Adrenal gland (tissue), 12 donors: Measurements from ENCODE around the gene CACNA1I. TPM values are rescaled to one million over a fixed set of nuclear protein-coding genes. Genes with fewer than 3 reads are reported as not detected.

Experiments
- DNase-seq, 7 donors: peaks; one replicate each; pipeline ENCODE4 v3.0.0-alpha.2; 2019 to 2020
- H3K27ac ChIP-seq, 5 donors: fragments of 200-600 bp; sonication (generic) in 4 of 5; 1 replicate in 3 of 5; 2 replicates in 2 of 5; pipeline versions ENCODE4 v1.5.1 to v1.8.0; 2016 to 2020; ENCODE audit warnings: mild to moderate bottlenecking in 1 of 5
- H3K27me3 ChIP-seq: fragments of 200-600 bp; 2 replicates; pipeline ENCODE4 v1.8.0; 2021
- H3K36me3 ChIP-seq, 2 donors: fragments of 200-600 bp; replicated peaks in 1 of 2; 1 replicate in 1 of 2; 2 replicates in 1 of 2; pipeline versions ENCODE4 v1.5.1 to v1.8.0; 2018 to 2022
- H3K4me1 ChIP-seq, 2 donors: fragments of 200-600 bp; replicated peaks in 1 of 2; 1 replicate in 1 of 2; 2 replicates in 1 of 2; pipeline versions ENCODE4 v1.5.1 to v1.8.0; 2018 to 2021
- H3K4me3 ChIP-seq, 4 donors: fragments of 200-600 bp; sonication (generic) in 3 of 4; one replicate each; pipeline ENCODE4 v1.5.1; 2016 to 2018
- H3K9me3 ChIP-seq, 3 donors: fragments of 200-600 bp; sonication (generic) in 1 of 3; replicated peaks in 1 of 3; 1 replicate in 2 of 3; 2 replicates in 1 of 3; pipeline versions ENCODE4 v1.5.1 to v1.8.0; 2016 to 2021
- POLR2A ChIP-seq, 2 donors: fragments of 450-650 bp; IDR thresholded peaks; one replicate each; pipeline ENCODE4 v1.6.1; 2017; ENCODE audit warnings: antibody characterized with exemption in 2 of 2, mild to moderate bottlenecking in 2 of 2, moderate library complexity in 1 of 2
- WGBS, 4 donors: extraction: QIAGEN DNeasy Blood & Tissue Kit in 2 of 4; methylation state at CpG; one replicate each; pipeline versions ENCODE4 v1.1.5 to v1.1.7; 2013 to 2017; 5-methylcytosine and 5-hydroxymethylcytosine counted together
- intact Hi-C, 2 donors: fragments of 100-400 bp; cut with DNase I; formaldehyde crosslinking; loops; one replicate each; pipeline versions ENCODE4 v1.14.1 to v1.15.0; 2022 to 2023
- polyA plus RNA-seq, 3 donors: library from polyadenylated mRNA; stranded (reverse); fragments of 200-250 nt in 2 of 3; fragments of 350-450 nt in 1 of 3; fragmentation: Illumina TruSeq in 1 of 3; extraction: RNeasy Lipid Tissue Mini Kit (QIAGEN cat#74804) in 1 of 3; gene quantifications; one replicate each; pipeline ENCODE4 v1.2.3, GENCODE V29; 2013 to 2014
- total RNA-seq, 9 donors: library from RNA; depleted of rRNA in 4 of 9; stranded (reverse); fragments of >200 nt in 4 of 9; fragments of 120-200 nt in 1 of 9; fragmentation: NEBNext Ultra II Directional in 1 of 9; extraction: Animal tissue kit (Norgen Biotek cat#: 25700) in 1 of 9; gene quantifications; one replicate each; pipeline versions ENCODE4 v1.1.0 to v1.2.4, GENCODE V29; 2013 to 2023
- TF ChIP-seq, protein P1 (sequence below), 6 experiments: fragments of 450-650 bp in 4 of 6; fragments of 200-600 bp in 2 of 6; sonication (generic) in 1 of 6; IDR thresholded peaks; 1 replicate in 5 of 6; 2 replicates in 1 of 6; pipeline versions ENCODE4 v1.5.1 to v1.8.0; 2016 to 2021; ENCODE audit warnings: antibody characterized with exemption in 6 of 6, mild to moderate bottlenecking in 2 of 6, moderate library complexity in 1 of 6
- donor health status: healthy with polysubstance abuse.
- donor health status: Bipolar disorder and iron deficiency.
- donor health status: DM: yes; HTN: yes; CAD: no.
- donor health status: DM: no; HTN: no; CAD: no.
- donor health status: DM: no; HTN: no; CAD: no.
- donor health status: DM: yes; HTN: yes; CAD: no.

Gene CACNA1I
- total and polyA plus RNA-seq, 12 donors = 0.06 to 20.1 (median 3.2) TPM

DNA sequence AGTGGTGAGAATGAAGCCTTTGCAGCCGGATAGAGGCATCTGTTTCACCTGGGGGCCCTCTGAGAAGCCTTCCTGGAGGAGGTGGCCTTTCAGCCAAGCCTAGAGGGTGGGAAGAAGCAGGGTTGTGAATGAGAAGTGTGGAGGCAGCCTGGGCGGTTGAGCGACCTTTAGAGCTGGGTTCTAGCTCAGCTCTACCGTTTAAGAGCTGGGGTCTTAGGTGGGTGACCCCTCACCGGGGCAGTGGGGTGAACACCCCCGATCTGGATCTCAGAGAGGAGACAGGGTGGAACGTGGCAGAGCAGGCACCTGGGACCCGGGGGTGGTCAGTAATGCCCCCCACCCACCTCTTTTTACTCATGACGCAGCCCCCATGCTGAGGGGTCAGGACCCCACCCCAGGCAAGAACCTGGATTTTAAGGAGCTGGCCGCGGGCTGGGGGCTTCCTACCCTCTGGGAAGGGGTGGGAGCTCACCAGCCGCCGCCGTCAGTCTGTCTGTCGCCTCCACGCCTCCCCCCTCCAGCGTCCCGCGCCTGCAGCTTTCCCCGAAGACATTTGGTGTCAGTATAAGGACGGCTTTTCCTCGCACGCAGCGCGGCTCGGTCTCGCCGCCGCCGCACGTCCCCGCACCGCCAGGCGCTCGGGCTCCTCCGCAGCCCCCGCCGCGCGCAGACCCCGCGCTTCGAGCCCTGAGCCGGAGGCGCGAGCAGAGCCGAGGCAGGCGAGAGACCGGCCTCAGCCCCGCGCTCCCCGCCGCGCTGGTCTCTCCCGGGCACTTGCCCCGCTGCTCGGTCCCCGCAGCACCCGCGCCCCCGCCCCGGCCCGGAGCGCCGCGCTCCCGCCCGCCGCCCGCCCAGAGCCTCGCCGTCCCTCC lies 13.3 kb upstream of the CACNA1I start:
- DNase-seq = peak; percentile 59 to 72 (median 68)
- no peaks in the 10 kb centered on the region for H3K9me3 ChIP-seq
- no peak overlapping the region for H3K27ac ChIP-seq
- peaks cover 0 to 10% of the 10 kb centered on the region in 2 donors for H3K4me1 ChIP-seq
- no peak for TF ChIP-seq POLR2A (IDR thresholded peaks at IDR 0.05)
- TF ChIP-seq, protein P1, sequence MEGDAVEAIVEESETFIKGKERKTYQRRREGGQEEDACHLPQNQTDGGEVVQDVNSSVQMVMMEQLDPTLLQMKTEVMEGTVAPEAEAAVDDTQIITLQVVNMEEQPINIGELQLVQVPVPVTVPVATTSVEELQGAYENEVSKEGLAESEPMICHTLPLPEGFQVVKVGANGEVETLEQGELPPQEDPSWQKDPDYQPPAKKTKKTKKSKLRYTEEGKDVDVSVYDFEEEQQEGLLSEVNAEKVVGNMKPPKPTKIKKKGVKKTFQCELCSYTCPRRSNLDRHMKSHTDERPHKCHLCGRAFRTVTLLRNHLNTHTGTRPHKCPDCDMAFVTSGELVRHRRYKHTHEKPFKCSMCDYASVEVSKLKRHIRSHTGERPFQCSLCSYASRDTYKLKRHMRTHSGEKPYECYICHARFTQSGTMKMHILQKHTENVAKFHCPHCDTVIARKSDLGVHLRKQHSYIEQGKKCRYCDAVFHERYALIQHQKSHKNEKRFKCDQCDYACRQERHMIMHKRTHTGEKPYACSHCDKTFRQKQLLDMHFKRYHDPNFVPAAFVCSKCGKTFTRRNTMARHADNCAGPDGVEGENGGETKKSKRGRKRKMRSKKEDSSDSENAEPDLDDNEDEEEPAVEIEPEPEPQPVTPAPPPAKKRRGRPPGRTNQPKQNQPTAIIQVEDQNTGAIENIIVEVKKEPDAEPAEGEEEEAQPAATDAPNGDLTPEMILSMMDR (IDR thresholded peaks at IDR 0.05) = peak in 3 of 6 experiments; percentile 17 to 32 (median 23)
- peak overlapping the region in 1 of 4 donors; percentile 59 for H3K4me3 ChIP-seq
- WGBS, 4 donors = 6 to 40% (median 8%) methylated on average over 6 to 72 of the region's 72 CpGs
- intact Hi-C loops = loop anchor here in 1 of 2 donors (10.0 kb wide), 1 partner anchor 248 kb away; no protein-coding TSS in a partner anchor
- no peaks in the 10 kb centered on the region for H3K36me3 ChIP-seq
- H3K27me3 ChIP-seq = peaks cover 5% of the 10 kb centered on the region

DNA sequence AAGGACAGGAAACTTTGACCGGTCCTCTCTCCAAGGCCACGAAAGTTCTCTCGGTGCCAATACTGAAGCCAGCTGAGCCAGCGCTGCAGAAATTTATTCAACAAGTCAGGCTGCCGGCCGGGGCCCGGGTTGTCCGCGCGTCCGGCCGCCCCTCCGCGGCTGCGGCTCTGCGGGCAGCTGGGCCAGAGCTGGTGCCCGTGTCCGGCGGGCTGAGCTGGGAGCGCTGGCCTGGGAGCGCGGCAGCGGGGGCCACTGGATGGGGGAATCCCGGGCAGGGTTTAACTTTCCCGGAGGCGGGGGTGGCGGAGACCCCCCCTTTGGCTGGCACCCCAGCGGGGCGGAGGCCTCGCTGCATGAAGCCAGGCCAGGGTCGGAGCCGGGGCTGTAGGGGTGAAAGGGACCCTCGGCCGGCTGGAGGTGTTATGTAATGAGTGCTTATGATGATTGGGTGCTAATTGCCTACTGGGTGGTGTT lies 12.3 kb upstream of the CACNA1I start:
- Histone ChIP-seq H3K4me1 (peaks cover 0 to 10% of the 10 kb centered on the region in 2 donors), H3K27ac (peak overlapping the region in 2 of 5 donors; percentile 37 to 65), H3K27me3 (peaks cover 5% of the 10 kb centered on the region), H3K9me3 (no peaks in the 10 kb centered on the region), H3K4me3 (peak overlapping the region in 2 of 4 donors; percentile 40 to 59), H3K36me3 (no peaks in the 10 kb centered on the region)
- DNase-seq = peak in 3 of 7 donors; percentile 27 to 61 (median 35)
- WGBS, 4 donors = 5 to 11% (median 8%) methylated on average over 5 to 34 of the region's 34 CpGs
- intact Hi-C loops = loop anchor here in 1 of 2 donors (10.0 kb wide), 1 partner anchor 247 kb away; no protein-coding TSS in a partner anchor
- TF ChIP-seq, protein P1 (IDR thresholded peaks at IDR 0.05) = no peak
- TF ChIP-seq POLR2A (IDR thresholded peaks at IDR 0.05) = no peak

DNA sequence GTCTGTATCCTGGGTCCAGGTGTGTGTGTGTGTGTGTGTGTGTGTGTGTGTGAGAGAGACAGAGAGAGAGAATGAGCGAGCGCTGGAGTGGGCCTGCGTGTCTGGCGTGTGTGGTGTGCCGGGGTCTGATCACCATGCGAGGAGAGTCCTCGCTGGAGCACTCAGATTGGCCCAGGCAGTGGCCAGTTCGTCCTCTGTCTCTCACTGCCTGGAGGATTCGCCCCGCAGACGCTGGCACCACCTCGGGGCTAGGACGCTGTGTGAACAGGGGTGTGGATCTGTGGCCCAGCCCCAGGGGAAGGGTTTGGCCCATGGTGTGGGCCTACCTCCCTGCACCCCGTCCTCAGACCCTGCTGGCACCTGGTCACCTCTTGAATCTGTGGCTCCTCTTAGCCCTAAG lies 11.6 kb upstream of the CACNA1I start:
- no peaks in the 10 kb centered on the region for H3K36me3 ChIP-seq
- H3K4me3 ChIP-seq = no peak overlapping the region
- no peaks in the 10 kb centered on the region for H3K9me3 ChIP-seq
- H3K27me3 ChIP-seq = peaks cover 5% of the 10 kb centered on the region
- peaks cover 0 to 10% of the 10 kb centered on the region in 2 donors for H3K4me1 ChIP-seq
- peak overlapping the region in 2 of 5 donors; percentile 37 to 65 for H3K27ac ChIP-seq
- WGBS, 4 donors = 73 to 77% (median 75%) methylated on average over 6 to 14 of the region's 14 CpGs
- no peak for TF ChIP-seq POLR2A (IDR thresholded peaks at IDR 0.05)
- TF ChIP-seq, protein P1 (IDR thresholded peaks at IDR 0.05) = no peak
- DNase-seq = no peak
- intact Hi-C loops = loop anchor here in 1 of 2 donors (10.0 kb wide), 1 partner anchor 246 kb away; no protein-coding TSS in a partner anchor

DNA sequence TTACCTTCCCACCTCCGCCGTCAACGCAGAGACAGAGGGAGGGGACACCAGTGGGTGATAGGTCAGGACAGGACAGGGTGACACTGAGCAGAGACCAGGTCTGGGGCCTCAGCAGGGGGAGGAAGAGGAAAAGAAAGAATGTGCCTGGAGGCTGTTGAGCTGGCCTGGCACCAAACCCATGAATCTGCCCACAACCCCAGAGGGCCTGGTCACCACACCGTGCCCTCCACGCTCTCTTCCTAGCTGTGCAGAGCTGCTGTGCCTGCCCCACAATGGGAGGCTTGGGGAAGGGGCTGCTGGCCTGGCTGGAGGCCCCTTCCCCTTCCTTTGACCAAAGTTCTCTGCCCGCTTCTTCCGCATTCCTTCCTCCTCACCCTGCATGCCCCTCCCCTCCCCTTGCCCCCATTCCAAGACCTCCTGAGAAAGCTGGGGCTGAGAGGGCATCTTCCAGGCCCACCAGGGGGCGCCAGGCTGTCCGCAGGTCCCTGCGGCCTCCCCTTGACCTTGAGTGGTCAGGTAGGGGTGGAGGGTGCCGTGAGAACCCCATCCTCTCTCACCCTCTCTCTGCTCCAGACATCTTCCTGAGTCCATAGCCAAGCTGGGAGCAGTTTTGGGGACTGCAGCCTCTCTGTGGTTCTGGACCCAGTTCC lies 11.0 kb upstream of the CACNA1I start:
- H3K9me3 ChIP-seq = no peaks in the 10 kb centered on the region
- H3K4me3 ChIP-seq = no peak overlapping the region
- H3K27ac ChIP-seq = peak overlapping the region in 2 of 5 donors; percentile 37 to 65
- intact Hi-C loops = loop anchor here in 1 of 2 donors (10.0 kb wide), 1 partner anchor 245 kb away; no protein-coding TSS in a partner anchor
- DNase-seq = peak in 4 of 7 donors; percentile 19 to 49 (median 42)
- 42 to 52% (median 48%) methylated on average over 11 of the region's 11 CpGs for WGBS, 4 donors
- peaks cover 0 to 10% of the 10 kb centered on the region in 2 donors for H3K4me1 ChIP-seq
- no peaks in the 10 kb centered on the region for H3K36me3 ChIP-seq
- peaks cover 5% of the 10 kb centered on the region for H3K27me3 ChIP-seq
- TF ChIP-seq, protein P1 (IDR thresholded peaks at IDR 0.05) = peak; percentile 15 to 54 (median 34)
- TF ChIP-seq POLR2A (IDR thresholded peaks at IDR 0.05) = no peak
